Thyroid gland (tissue), 4 donors: Measurements from ENCODE around the gene ZNF322. TPM values are rescaled to one million over a fixed set of nuclear protein-coding genes. Genes with fewer than 3 reads are reported as not detected.
"Not testable (repeated sequence)": the region's sequence is repeated elsewhere in the genome, so short reads cannot be mapped to it uniquely, and the experiment has no call there.

ENCODE experiments used
- DNase-seq, 2 donors: peaks; one replicate each; pipeline ENCODE4 v3.0.0-alpha.2; 2019
- H3K27ac ChIP-seq, 3 donors: fragments of 200-600 bp; sonication (generic); 1 replicate in 2 of 3; 2 replicates in 1 of 3; pipeline ENCODE4 v1.5.1; 2016 to 2019; ENCODE audit warnings: mild to moderate bottlenecking in 1 of 3, moderate library complexity in 1 of 3
- H3K27me3 ChIP-seq: fragments of 200-600 bp; sonication (generic); one replicate; pipeline ENCODE4 v1.5.1; 2019
- H3K36me3 ChIP-seq, 2 donors: fragments of 200-600 bp; sonication (generic); one replicate each; pipeline ENCODE4 v1.5.1; 2016 to 2019
- H3K4me1 ChIP-seq, 2 donors: fragments of 200-600 bp; sonication (generic); one replicate each; pipeline ENCODE4 v1.5.1; 2017 to 2019
- H3K4me3 ChIP-seq, 3 donors: fragments of 200-600 bp; sonication (generic); replicated peaks in 1 of 3; 1 replicate in 2 of 3; 2 replicates in 1 of 3; pipeline ENCODE4 v1.5.1; 2016; ENCODE audit warnings: mild to moderate bottlenecking in 1 of 3
- H3K9me3 ChIP-seq: fragments of 200-600 bp; sonication (generic); one replicate; pipeline ENCODE4 v1.5.1; 2017
- CTCF ChIP-seq, 6 experiments: fragments of 200-600 bp in 3 of 6; fragments of 450-650 bp in 3 of 6; sonication (generic) in 3 of 6; IDR thresholded peaks; one replicate each; pipeline ENCODE4 v1.5.1; 2016 to 2019; ENCODE audit warnings: antibody characterized with exemption in 6 of 6, mild to moderate bottlenecking in 2 of 6, inconsistent platforms in 1 of 6, moderate library complexity in 1 of 6
- POLR2A ChIP-seq, 2 donors: fragments of 450-650 bp; IDR thresholded peaks; one replicate each; pipeline ENCODE4 v1.6.1; 2017; ENCODE audit warnings: antibody characterized with exemption in 2 of 2, mild to moderate bottlenecking in 2 of 2, moderate library complexity in 1 of 2
- WGBS, 2 donors: methylation state at CpG; one replicate each; pipeline ENCODE4 v1.1.5; 2017; 5-methylcytosine and 5-hydroxymethylcytosine counted together
- intact Hi-C: fragments of 100-400 bp; cut with DNase I; formaldehyde crosslinking; loops from one replicate; pipeline ENCODE4 v1.15.1; 2023
- total RNA-seq, 4 donors: library from RNA; depleted of rRNA; stranded (reverse); fragments of >200 nt; gene quantifications; one replicate each; pipeline ENCODE4 v1.2.3, GENCODE V29; 2016

ZNF322 gene
- 10 to 100 TPM; 19.3 to 40.4 (median 22.1) TPM for total RNA-seq

- TF ChIP-seq CTCF (IDR thresholded peaks at IDR 0.05) (no peak), POLR2A (IDR thresholded peaks at IDR 0.05) (peak in 1 of 2 donors; percentile 82)
- H3K4me3 ChIP-seq: peak within 1 kb of the TSS; percentile 11 to 79 (median 44)
- peak; percentile 95 for DNase-seq
- H3K27me3 ChIP-seq: no peaks in the 10 kb centered on the region
- intact Hi-C loops: no loop called here
- no peaks in the 10 kb centered on the region for H3K36me3 ChIP-seq
- WGBS, 2 donors: 0 to 1% methylated on average over 26 to 36 of the region's 56 CpGs
- peak within 1 kb of the TSS; percentile 64 to 83 (median 81) for H3K27ac ChIP-seq
- H3K9me3 ChIP-seq: no peaks in the 10 kb centered on the region
- peaks cover 14 to 15% of the 10 kb centered on the region in 2 donors for H3K4me1 ChIP-seq
Measured at GRCh38 chr6:26659042-26659999, at the start of gene ZNF322. Gene ZNF322 (minus strand): TSS chr6:26659746. CDS start chr6:26638553, 21,193 bp downstream.

- H3K27me3 ChIP-seq, H3K4me3 ChIP-seq, H3K4me1 ChIP-seq, H3K9me3 ChIP-seq, intact Hi-C loops, H3K36me3 ChIP-seq, DNase-seq, H3K27ac ChIP-seq: not testable (repeated sequence)
- WGBS, 2 donors: no CpG with 5 or more reads among the region's 4 CpGs
Measured at GRCh38 chr6:26705780-26706179, 46.2 kb upstream of the ZNF322 start.

GRCh38 chr6:26705352-26705751 is 45.8 kb upstream of the ZNF322 start:
- DNase-seq, intact Hi-C loops, H3K4me3 ChIP-seq, H3K9me3 ChIP-seq, H3K27me3 ChIP-seq, H3K4me1 ChIP-seq, H3K27ac ChIP-seq, H3K36me3 ChIP-seq: not testable (repeated sequence)
- no CpG with 5 or more reads among the region's 5 CpGs for whole genome bisulfite sequencing, 2 donors

- H3K4me3 ChIP-seq, H3K9me3 ChIP-seq, H3K36me3 ChIP-seq, DNase-seq, intact Hi-C loops, H3K27me3 ChIP-seq, H3K4me1 ChIP-seq, H3K27ac ChIP-seq: not testable (repeated sequence)
- no CpG with 5 or more reads among the region's 17 CpGs for WGBS, 2 donors
Measured at GRCh38 chr6:26701023-26701747, 41.6 kb upstream of the ZNF322 start.

DNA sequence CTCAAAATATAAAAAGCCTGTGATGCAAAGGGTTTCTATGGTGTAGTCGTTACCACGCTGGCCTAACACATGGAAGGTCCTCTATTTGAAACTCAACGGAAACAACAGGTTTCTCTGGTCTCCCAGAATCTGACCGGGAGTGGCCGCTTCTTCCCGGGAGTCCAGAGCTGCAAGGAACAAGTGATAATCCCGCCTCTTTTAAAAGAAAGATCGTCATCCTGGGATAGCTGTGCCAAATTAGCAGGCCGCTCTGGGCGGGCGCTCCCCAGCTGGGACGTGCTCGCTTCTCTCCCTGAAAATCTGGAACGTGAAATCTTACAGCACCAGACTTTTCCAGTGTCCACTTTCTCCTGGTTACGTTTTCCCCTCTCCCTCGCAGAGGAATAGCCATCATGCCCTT is 38.0 kb upstream of the ZNF322 start:
- H3K27me3 ChIP-seq, H3K4me3 ChIP-seq, intact Hi-C loops, H3K27ac ChIP-seq, H3K9me3 ChIP-seq, H3K4me1 ChIP-seq, DNase-seq, H3K36me3 ChIP-seq: not testable (repeated sequence)
- WGBS, 2 donors: no CpG with 5 or more reads among the region's 16 CpGs

- intact Hi-C loops, H3K36me3 ChIP-seq, H3K9me3 ChIP-seq, DNase-seq, H3K27ac ChIP-seq, H3K4me3 ChIP-seq, H3K4me1 ChIP-seq, H3K27me3 ChIP-seq: not testable (repeated sequence)
- no CpG with 5 or more reads among the region's 43 CpGs for WGBS, 2 donors
Measured at GRCh38 chr6:26689324-26689947, 29.9 kb upstream of the ZNF322 start.

GRCh38 chr6:26682435-26683042 is 23.0 kb upstream of the ZNF322 start:
- DNase-seq, intact Hi-C loops: not testable (repeated sequence)
- no CpG with 5 or more reads among the region's 5 CpGs for WGBS, 2 donors

GRCh38 chr6:26673287-26673686 is 13.7 kb upstream of the ZNF322 start:
- DNase-seq, H3K27ac ChIP-seq, H3K36me3 ChIP-seq, H3K4me1 ChIP-seq, intact Hi-C loops, H3K27me3 ChIP-seq, H3K4me3 ChIP-seq, H3K9me3 ChIP-seq: not testable (repeated sequence)
- WGBS, 2 donors: no CpG with 5 or more reads among the region's 5 CpGs

More at GRCh38 chr6:26682435-26683042, 23.0 kb upstream of the ZNF322 start:
- H3K27me3 ChIP-seq, H3K36me3 ChIP-seq, H3K27ac ChIP-seq, H3K4me1 ChIP-seq, H3K4me3 ChIP-seq, H3K9me3 ChIP-seq: not testable (repeated sequence)

GRCh38 chr6:26670558-26670957 is 11.0 kb upstream of the ZNF322 start:
- H3K4me1 ChIP-seq, H3K4me3 ChIP-seq, intact Hi-C loops, DNase-seq, H3K36me3 ChIP-seq, H3K27ac ChIP-seq, H3K9me3 ChIP-seq, H3K27me3 ChIP-seq: not testable (repeated sequence)
- 71 to 81% methylated on average over 7 of the region's 7 CpGs for WGBS, 2 donors

DNA sequence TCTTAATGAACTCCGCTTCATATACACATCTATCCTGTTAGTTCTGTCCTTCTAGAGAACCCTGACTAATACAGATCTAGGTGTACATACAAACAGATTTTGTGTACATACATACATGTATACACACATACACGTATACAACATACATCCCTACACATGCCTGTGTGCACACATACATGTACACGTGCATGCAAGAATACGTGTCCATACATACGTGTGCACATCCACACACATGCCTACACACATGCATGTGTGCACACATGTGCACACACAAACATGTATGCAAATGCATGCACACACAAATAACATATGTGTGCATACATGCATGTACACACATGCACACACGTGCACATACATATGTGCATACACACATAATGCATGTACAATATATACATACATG is 10.5 kb upstream of the ZNF322 start:
- DNase-seq, intact Hi-C loops, H3K36me3 ChIP-seq, H3K27ac ChIP-seq, H3K9me3 ChIP-seq, H3K4me3 ChIP-seq, H3K4me1 ChIP-seq, H3K27me3 ChIP-seq: not testable (repeated sequence)
- WGBS, 2 donors: 86 to 89% methylated on average over 6 of the region's 6 CpGs
